Keratinocyte (primary cell): ENCODE data around the gene FSTL5. TPM values are rescaled to one million over a fixed set of nuclear protein-coding genes. Genes with fewer than 3 reads are reported as not detected.

Source experiments
- DNase-seq: peaks from one replicate; pipeline ENCODE4 v3.0.0-alpha.2; 2011; ENCODE audit warnings: low read depth, missing footprints, low spot score
- FAIRE-seq: peaks from 2 replicates; lab custom pipeline; 2011; peaks lifted over from hg19 to GRCh38; lab: Jason Lieb, UNC
- H2AFZ ChIP-seq: 2 replicates; pipeline ENCODE4 v1.6.0; 2012; ENCODE audit warnings: low read length, control low read depth, inconsistent platforms; ENCODE audit not compliant: control insufficient read depth
- H3K27ac ChIP-seq: 2 replicates; pipeline ENCODE4 v1.5.1; 2011; ENCODE audit warnings: low read length; ENCODE audit not compliant: control insufficient read depth, insufficient read depth
- H3K27me3 ChIP-seq: 3 replicates; pipeline ENCODE4 v1.6.0; 2011; ENCODE audit warnings: low read length; ENCODE audit not compliant: control insufficient read depth, insufficient read depth; ENCODE audit errors: extremely low read depth
- H3K36me3 ChIP-seq, 2 experiments: 2 replicates in 1 of 2; 3 replicates in 1 of 2; pipeline ENCODE4 v1.5.1; 2011; ENCODE audit warnings: low read length in 2 of 2, mild to moderate bottlenecking in 1 of 2; ENCODE audit not compliant: control insufficient read depth in 2 of 2, insufficient read depth in 2 of 2; ENCODE audit errors: extremely low read depth in 1 of 2
- H3K4me1 ChIP-seq: 3 replicates; pipeline ENCODE4 v1.5.1; 2011; ENCODE audit warnings: low read length; ENCODE audit not compliant: control insufficient read depth, insufficient read depth; ENCODE audit errors: extremely low read depth
- H3K4me2 ChIP-seq: 3 replicates; pipeline ENCODE4 v1.6.0; 2011; ENCODE audit warnings: low read depth, low read length; ENCODE audit not compliant: control insufficient read depth, insufficient read depth; ENCODE audit errors: extremely low read depth
- H3K4me3 ChIP-seq, 3 experiments: fragments of 200-600 bp in 1 of 3; sonication (generic) in 1 of 3; 2 replicates in 2 of 3; 3 replicates in 1 of 3; pipeline ENCODE4 v1.5.1; 2011 to 2016; ENCODE audit warnings: low read length in 3 of 3, mild to moderate bottlenecking in 3 of 3, control low read depth in 2 of 3, inconsistent platforms in 1 of 3, low read depth in 1 of 3, mixed read lengths in 1 of 3, mixed run types in 1 of 3, moderate library complexity in 1 of 3; ENCODE audit not compliant: control insufficient read depth in 2 of 3, insufficient read depth in 2 of 3; ENCODE audit errors: extremely low read depth in 1 of 3
- H3K79me2 ChIP-seq: 2 replicates; pipeline ENCODE4 v1.6.0; 2012; ENCODE audit warnings: low read length; ENCODE audit not compliant: control insufficient read depth, insufficient read depth
- H3K9ac ChIP-seq: 3 replicates; pipeline ENCODE4 v1.6.0; 2011; ENCODE audit warnings: low read length; ENCODE audit not compliant: control insufficient read depth, insufficient read depth; ENCODE audit errors: extremely low read depth
- H3K9me1 ChIP-seq: 3 replicates; pipeline ENCODE4 v1.6.0; 2011; ENCODE audit warnings: low read length; ENCODE audit not compliant: control insufficient read depth, insufficient read depth; ENCODE audit errors: extremely low read depth
- H3K9me3 ChIP-seq: 2 replicates; pipeline ENCODE4 v1.5.1; 2012; ENCODE audit warnings: low read depth, low read length; ENCODE audit not compliant: control insufficient read depth
- H4K20me1 ChIP-seq: 3 replicates; pipeline ENCODE4 v1.6.0; 2011; ENCODE audit warnings: low read length; ENCODE audit not compliant: control insufficient read depth, insufficient read depth; ENCODE audit errors: extremely low read depth
- CTCF ChIP-seq, 3 experiments: IDR thresholded peaks in 1 of 3; conservative IDR thresholded peaks in 1 of 3; optimal IDR thresholded peaks in 1 of 3; 2 replicates in 2 of 3; 3 replicates in 1 of 3; pipeline versions ENCODE3 to v1.5.1; 2011; ENCODE audit warnings: low read length in 3 of 3, mild to moderate bottlenecking in 3 of 3, moderate library complexity in 2 of 3, control low read depth in 1 of 3, inconsistent platforms in 1 of 3; ENCODE audit not compliant: insufficient read depth in 2 of 3; ENCODE audit errors: extremely low read depth in 1 of 3
- EZH2 ChIP-seq: IDR thresholded peaks from one replicate; pipeline ENCODE4 v1.6.1; 2012; ENCODE audit warnings: inconsistent platforms, mild to moderate bottlenecking, low read length, moderate library complexity
- dilution Hi-C: fragments of 300-500 bp; cut with MboI; formaldehyde crosslinking; loops from one replicate; pipeline ENCODE4 v1.7.0; 2020; ENCODE audit warnings: low sequenced_read_pairs; ENCODE audit not compliant: extremely low pct_ligation_motif_present
- polyA plus RNA-seq, 5 experiments: library from polyadenylated mRNA; depleted of rRNA in 3 of 5; stranded (reverse) in 3 of 5; stranded (forward) in 1 of 5; unstranded in 1 of 5; fragments of >200 nt; gene quantifications; 1 replicate in 1 of 5; 2 replicates in 3 of 5; 3 replicates in 1 of 5; pipeline versions ENCODE4 v1.2.1 to v1.2.3, GENCODE V29; 2011 to 2012; ENCODE audit warnings: missing spikeins in 2 of 5, low read depth in 1 of 5, low replicate concordance in 1 of 5

The FSTL5 gene
- polyA plus RNA-seq, 1 donor (not counting 4 experiments of a cell fraction or from before 2014, with no cell fraction given) = not detected

GRCh38 chr4:161767116-161767515 is 396.7 kb downstream of the FSTL5 start:
- H3K79me2 ChIP-seq = no peaks in the 10 kb centered on the region
- no peaks in the 10 kb centered on the region for H3K4me1 ChIP-seq
- H3K9me1 ChIP-seq = no peaks in the 10 kb centered on the region
- TF ChIP-seq EZH2 (no peak), CTCF (optimal IDR thresholded peaks at IDR 0.05 in 1 of 3, IDR thresholded peaks at IDR 0.05 in 1 of 3, conservative IDR thresholded peaks at IDR 0.05 in 1 of 3; ENCODE audit: extremely low read depth in 1 of 3, insufficient read depth in 2 of 3, low read length in 3 of 3) (no peak)
- dilution Hi-C loops = no loop called here
- no peaks in the 10 kb centered on the region for H3K36me3 ChIP-seq
- no peaks in the 10 kb centered on the region for H3K9me3 ChIP-seq
- H3K4me3 ChIP-seq = no peak overlapping the region
- FAIRE-seq (no peak), DNase-seq (no peak)
- H3K4me2 ChIP-seq = no peak overlapping the region
- H2AFZ ChIP-seq = no peak overlapping the region
- H4K20me1 ChIP-seq = no peaks in the 10 kb centered on the region
- H3K27ac ChIP-seq = no peak overlapping the region
- no peaks in the 10 kb centered on the region for H3K27me3 ChIP-seq
- no peak overlapping the region for H3K9ac ChIP-seq

- no peak overlapping the region for H3K9ac ChIP-seq
- dilution Hi-C loops = no loop called here
- no peak overlapping the region for H2AFZ ChIP-seq
- H3K79me2 ChIP-seq = no peaks in the 10 kb centered on the region
- H3K27ac ChIP-seq = no peak overlapping the region
- DNase-seq (no peak), FAIRE-seq (no peak)
- no peak overlapping the region for H3K4me3 ChIP-seq
- H3K4me1 ChIP-seq = no peaks in the 10 kb centered on the region
- no peaks in the 10 kb centered on the region for H3K9me3 ChIP-seq
- H3K27me3 ChIP-seq = no peaks in the 10 kb centered on the region
- no peak for TF ChIP-seq CTCF (optimal IDR thresholded peaks at IDR 0.05 in 1 of 3, IDR thresholded peaks at IDR 0.05 in 1 of 3, conservative IDR thresholded peaks at IDR 0.05 in 1 of 3; ENCODE audit: extremely low read depth in 1 of 3, insufficient read depth in 2 of 3, low read length in 3 of 3)
- TF ChIP-seq EZH2 = no peak
- H3K4me2 ChIP-seq = no peak overlapping the region
- H3K9me1 ChIP-seq = no peaks in the 10 kb centered on the region
- no peaks in the 10 kb centered on the region for H4K20me1 ChIP-seq
- H3K36me3 ChIP-seq = no peaks in the 10 kb centered on the region
Measured at GRCh38 chr4:161762796-161763195, 401.0 kb downstream of the FSTL5 start.
